ENCODE data around the gene PPP1CC.
"Not testable (repeated sequence)": the region's sequence is repeated elsewhere in the genome, so short reads cannot be mapped to it uniquely, and the experiment has no call there.

The PPP1CC gene

DNA sequence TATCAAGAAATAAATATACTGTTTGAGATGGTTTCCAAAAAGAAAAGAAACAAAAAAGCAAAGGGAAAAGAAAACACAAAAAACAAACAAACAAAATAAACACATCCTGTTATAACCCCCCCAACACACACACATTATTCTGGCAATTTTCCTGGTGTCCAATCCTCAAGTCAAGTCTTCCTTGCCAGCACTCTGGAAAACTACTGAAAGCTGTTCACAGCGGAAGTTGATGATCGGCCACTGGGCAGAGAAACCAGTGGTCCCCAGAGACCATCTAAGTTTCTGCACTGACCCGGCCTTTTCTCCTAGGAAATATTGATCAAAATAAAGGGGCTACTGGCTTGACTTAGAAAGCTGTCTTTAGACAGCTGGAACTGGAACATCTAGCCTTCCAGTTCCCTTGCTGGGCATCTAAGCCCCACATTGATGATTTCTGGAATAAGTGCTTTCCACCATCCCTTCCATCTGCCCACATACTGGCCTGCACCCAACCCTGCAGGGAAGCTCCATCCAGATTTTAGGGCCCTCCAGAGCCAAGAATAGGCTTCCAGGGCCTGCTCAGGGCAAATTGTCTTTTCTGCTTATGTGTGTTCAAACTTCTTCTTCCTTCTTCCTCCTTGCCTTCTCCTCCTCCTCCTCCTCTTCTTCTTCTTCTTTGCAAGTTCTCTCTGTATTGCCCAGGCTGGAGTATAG, 11.6 kb upstream of the PPP1CC start:
- DNase-seq (ENCODE audit: low read depth, low spot score): no peak

DNA sequence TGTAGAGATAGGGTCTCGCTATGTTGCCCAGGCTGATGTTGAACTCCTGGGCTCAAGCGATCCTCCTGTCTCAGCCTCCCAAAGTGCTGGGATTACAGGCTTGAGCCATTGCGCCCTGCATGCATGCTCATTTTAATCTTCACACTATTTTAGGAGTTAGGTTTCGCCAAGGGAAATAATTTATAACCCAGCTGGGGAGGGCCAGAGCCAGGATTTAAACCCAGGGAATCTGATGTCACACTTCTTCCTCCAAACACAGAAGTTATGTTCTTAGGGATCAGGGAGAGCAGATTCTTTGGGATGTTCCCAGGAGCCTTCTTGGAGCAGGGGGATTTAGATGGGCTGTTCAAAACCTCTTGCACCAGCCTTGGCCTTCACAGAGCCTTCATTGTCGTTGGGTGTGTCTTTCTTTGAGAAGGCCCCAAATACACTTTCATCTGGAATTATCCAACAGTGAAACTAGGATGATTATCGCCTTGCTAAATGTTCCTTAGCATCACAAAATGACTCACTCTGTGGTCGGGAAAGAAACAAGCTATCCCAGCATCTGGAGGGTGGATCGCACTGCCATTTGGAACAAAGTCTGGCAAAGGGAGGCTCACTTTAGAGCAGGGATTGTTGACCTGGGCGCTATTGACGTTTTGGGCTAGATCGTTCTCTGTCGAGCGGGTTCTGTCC, 8.2 kb upstream of the PPP1CC start:
- DNase-seq (ENCODE audit: low read depth, low spot score): no peak

DNA sequence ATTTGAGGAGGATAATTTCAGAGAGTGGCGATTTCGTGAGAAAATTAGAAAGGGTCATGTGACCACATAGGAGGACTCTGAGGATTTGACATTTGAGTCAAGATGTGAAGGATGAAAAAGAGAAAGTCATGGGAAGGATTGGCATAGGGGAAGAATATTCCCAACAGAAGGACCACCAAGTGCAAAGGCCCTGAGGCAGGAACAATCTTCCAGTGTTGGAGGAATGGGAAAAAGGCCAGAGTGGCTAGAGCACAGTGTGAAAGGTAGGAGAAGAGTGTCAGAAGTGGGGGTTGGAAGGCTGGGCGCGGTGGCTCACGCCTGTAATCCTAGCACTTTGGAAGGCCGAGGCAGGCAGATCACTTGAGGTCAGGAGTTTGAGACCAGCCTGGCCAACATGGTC, 3.9 kb upstream of the PPP1CC start:
- no peak for DNase-seq (ENCODE audit: low read depth, low spot score)

DNA sequence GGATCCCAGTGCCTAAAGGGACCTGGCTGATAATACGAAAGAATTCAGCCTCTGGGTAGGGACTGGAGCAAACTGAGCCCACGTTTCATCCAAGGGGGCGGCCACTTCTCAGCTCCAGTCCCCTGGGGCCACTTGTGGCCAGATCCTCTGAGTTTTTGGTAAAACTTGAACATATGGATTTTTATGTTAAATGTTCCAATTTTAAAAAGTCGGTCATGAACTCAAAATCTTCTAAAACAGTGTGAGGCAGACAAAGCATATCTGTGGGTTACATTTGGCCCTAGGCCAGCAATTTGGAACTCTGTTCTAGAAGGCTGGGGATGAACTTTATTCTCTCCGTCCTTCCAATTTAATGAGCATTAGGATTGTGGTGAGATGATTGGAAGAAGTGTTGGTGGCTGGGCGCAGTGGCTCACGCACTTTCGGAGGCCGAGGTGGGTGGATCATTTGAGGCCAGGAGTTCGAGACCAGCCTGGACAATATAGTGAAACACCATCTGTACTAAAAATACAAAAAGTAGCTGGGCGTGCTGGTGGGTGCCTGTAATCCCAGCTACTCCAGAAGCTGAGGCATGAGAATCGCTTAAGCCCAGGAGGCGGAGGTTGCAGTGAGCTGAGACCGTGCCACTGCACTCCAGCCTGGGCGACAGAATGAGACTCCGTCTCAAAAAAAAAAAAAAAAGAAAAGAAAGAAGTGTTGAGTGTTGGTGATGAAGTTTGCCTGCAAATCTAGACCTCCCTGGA, 3.0 kb upstream of the PPP1CC start:
- no peak for DNase-seq (ENCODE audit: low read depth, low spot score)

DNA sequence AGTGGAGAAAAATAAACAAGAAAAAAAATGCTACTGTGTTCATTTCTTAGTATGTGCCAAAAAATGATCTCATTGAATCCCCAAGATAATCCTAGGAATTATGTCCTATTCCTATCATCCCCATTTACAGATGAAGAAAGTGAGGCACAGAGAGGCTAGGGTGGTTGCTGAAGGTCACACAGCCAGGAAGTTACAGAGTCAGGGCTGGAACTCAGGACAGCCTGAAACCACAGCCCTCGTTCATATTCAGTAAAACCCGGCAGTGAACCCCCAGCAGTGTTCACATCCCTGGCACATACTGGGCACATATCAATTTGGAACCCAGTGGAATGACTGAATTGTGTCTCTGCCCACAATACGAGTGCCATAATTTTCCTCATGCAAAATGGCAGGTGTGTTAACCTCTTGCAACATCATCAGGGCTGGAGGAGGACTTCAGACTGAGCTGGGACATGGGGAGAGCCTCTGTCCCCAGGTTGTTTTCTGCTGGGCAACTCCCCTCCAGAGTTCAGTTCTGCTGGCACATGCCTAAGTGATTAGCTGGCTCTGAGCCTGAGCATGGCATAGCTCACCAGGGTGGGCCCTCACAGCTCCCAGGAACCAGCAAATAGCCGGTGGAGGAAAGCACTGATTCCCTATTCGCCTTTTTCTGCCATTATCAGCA, 2.0 kb upstream of the PPP1CC start:
- DNase-seq (ENCODE audit: low read depth, low spot score): no peak

DNA sequence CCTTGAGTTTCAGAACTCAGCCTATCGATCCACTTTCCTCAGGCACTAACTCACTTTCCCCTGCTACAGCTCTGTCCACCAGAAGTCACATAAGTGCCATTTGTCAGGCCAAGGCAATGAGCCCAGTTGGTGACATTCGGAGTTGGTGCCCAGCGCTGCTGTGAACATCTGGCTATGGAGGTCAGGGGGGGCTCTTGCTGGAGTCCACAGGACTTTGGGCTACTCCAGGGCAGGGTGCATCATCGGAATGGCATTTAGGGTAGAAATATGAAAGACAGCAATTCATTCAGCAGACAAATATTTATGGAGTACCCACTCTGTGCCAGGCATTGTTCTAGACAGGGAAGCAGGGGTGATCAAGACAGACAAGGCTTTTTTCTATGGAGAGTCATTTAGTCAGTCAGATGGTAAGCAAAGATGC, 1.5 kb upstream of the PPP1CC start:
- DNase-seq (ENCODE audit: low read depth, low spot score): no peak

DNA sequence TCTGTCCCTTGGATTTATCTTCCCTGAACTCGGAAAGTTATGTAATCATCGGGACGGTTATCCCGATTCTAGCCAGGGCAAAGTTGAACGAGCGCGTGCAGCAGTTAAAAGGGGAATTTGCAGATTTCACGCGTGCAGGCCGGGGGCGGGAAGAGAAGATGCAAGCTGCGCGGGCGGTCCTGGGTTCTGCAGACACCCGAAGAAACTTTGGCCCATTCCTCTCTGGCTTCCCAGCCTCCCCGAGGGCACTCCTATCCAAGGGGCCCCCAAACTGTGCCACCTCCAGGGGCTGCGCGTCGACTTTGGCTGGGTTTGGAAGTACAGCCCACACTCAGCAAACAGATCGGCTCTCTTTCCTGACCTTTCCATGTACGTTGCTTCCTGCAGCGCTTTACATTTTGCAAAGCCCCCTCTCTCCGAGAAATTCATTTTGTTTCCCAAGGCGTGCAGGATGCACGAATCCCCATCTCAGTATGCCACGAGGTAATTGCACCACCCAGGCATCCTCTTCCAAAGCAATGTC, 941 bp upstream of the PPP1CC start:
- DNase-seq (ENCODE audit: low read depth, low spot score): no peak

DNA sequence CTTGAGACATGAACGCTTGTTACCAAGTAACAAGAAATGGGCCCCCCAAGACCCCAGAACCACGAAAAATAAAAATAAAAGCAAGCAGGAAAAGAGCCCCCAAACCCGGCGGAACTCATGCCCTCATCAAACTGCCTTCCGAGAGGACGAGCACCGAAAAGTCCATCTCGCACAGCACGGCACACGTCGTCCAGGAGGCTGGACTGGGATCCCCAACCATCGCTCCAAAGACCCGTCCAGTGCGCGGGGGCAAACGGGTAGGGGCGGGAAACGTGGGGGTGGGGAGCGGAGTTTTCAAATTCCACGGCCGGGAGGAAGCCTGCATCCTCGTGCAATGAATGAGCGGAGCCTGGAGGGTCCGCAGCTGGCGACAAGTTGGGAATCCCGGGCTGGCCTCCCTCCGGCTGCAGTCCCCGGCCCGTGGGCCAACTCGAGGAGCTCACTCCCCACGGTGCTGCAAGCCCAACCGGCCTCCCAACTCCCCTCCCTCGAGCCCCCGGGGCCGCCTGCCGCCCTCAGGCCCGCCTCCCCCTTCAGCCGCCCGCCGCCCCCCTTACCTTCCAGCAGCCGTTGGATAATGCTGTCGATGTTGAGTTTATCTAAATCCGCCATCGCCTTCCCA, 484 bp downstream of the PPP1CC start:
- no peak for DNase-seq (ENCODE audit: low read depth, low spot score)

DNA sequence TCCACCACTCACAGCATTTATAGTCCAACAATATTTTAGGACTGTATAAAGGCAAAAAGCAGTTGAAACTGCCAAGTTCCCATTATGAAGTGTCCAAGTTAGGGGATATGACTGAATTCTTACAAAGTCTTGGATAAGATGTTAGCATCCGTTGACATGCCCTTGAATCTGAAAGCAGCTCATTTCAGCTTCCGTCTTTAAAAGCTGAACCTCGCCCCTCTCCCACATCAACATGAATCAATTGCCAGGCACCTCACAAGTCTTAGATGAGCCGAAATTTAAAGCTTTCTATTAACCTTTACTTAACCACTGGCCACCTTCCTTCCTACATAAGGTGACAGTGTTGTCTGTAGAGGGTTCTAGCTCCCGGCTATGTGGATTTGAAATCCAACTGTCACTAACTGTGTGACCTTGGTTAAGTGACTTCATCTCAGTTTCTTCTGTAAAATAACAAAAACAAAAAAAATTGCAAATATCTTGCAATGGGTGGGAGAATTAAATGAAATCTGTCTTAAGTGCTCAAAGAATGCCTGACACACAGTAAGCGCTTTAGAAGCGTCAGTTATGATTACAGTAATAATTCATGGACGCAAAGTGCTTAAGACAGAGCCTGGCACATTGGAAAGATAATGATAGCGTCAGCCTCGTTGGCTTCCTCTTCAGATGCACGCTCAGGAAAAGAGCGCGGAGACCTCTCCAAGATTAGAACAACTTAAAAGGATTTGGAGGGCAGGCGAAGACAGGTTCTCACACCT, 1.2 kb downstream of the PPP1CC start:
- no peak for DNase-seq (ENCODE audit: low read depth, low spot score)

DNA sequence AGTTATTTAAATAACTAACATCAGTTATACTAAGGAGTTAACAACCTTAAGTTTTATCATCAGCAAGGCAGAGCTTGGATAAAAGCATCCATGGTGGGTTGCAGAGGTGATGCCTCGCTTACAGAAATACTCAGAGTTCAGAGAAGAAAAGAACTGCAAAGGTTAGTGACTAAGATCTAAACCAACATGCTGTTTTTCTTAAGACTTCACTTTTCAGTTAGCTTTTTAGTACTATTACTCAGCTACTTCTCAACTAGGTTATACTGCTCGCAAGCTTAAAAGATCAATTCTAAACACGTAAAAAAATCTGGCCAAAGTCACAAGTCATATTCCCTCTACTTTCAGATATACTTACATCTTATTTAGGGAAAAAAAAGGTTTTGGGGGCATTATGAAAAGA, 2.8 kb downstream of the PPP1CC start:
- DNase-seq (ENCODE audit: low read depth, low spot score): no peak

DNA sequence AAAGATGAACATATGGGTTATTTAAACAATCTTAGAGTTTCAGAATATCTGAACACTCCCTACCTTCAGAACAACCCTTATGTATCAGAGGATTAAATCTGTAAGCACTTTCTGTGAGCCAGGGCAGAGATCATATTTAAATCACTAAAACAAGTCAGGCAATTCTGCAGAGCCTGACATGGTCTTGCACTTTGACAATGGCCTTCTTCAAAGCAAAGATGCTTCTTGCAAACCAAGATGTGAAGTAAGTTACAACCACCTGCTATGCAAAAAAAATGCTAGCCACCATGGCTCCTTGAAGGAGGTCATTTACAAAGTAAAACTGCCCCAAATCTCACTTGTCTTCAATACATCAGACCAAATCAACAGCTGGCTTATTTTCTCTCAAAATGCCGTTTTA, 3.2 kb downstream of the PPP1CC start:
- DNase-seq (ENCODE audit: low read depth, low spot score): no peak

DNA sequence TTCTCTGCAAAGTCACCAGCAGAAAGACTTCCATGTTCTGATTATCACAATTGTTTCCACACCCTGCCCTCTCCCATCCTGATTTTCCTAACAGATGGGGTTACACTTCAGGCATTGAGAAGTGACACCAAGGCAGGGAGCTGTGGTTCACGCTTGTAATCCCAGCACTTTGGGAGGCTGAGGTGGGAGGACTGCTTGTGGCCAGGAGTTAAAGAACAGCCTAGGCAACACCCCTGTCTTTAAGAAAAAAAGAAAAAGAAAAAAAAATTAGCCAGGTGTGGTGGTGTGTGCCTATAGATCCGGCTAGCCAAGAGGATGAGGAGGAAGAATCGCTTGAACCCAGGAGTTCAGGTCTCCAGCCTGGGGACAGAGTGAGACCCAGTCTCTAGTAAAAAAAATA, 5.2 kb downstream of the PPP1CC start:
- no peak for DNase-seq (ENCODE audit: low read depth, low spot score)

DNA sequence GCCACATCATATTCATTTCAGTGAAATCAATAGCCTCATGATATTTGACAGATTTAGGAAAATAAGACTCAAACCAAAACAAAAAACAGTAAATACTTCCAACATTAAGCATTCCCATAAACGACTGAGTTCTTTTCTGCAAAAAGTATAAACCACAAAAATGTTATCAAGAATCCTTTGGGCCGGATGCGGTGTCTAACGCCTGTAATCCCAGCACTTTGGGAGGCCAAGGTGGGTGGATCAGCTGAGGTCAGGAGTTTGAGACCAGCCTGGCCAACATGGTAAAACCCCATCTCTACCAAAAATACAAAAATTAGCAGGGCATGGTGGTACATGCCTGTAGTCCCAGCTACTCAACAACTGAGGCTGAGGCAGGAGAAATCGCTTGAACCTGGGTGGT, 5.7 kb downstream of the PPP1CC start:
- DNase-seq (ENCODE audit: low read depth, low spot score): not testable (repeated sequence)

DNA sequence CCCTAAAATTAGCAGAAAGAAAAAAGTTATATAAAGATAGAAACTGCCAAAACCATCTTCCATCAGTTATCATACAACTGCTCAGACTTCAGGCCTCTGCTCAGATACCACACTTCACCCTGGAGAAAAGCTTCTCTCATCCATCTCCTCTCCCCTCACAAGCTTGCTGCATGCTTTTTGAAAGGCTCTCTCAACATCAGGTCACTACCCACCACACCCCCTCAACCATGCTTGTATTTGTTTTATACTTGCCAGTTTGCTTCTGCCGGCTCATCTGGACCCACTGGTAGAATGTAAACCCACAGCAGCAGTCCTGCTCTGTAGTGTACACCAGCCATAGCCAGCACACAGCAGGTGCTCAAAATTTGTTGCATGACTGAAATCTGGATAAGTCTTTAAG, 8.8 kb downstream of the PPP1CC start:
- DNase-seq (ENCODE audit: low read depth, low spot score): no peak

DNA sequence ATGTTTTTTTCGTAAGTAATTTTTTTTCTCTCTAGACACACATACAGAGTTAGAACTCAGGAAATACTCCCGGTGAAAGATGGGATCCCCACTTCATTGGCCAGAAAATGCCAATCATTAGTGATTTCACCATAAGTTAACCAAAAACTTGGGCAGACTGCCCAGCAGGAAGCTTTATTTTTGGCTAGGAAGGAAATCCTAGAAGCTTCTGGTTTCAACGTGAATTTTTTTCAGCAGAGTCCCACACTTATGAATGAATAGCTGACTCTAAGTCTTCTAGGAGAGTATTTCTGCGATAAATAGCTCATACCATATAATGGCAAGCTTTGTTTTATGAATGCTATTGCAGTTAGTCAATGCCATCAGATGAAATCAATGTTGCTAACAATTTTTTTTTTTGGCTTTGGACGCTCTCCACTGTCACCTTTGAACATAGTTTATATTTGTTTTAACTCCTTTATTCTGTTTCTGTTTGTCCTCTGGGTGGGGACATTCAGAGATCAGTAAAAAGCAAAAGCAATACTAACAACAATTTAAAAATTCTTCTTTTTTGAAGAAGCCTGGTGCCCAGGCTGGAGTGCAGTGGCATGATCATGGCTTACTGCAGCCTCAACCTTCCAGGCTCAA, 9.5 kb downstream of the PPP1CC start:
- DNase-seq (ENCODE audit: low read depth, low spot score): no peak

DNA sequence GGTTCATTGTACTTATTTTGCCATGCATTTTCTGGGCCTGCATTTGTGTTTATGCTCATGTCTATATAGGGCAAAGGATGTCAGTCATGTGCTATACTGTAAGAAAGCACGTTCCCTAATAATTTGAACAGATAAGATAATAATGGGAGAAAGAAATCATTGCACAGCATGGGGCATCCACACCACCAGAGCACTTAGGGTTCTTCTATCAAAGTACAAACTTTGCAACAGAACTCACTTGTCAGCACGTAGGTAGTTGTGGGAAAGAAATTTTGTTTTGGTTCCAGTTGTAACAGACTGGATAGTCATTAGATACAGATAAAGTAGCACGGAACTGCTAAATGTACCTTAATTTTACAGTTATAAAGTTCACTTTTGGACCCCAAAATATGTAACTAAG, 10.1 kb downstream of the PPP1CC start:
- no peak for DNase-seq (ENCODE audit: low read depth, low spot score)

DNA sequence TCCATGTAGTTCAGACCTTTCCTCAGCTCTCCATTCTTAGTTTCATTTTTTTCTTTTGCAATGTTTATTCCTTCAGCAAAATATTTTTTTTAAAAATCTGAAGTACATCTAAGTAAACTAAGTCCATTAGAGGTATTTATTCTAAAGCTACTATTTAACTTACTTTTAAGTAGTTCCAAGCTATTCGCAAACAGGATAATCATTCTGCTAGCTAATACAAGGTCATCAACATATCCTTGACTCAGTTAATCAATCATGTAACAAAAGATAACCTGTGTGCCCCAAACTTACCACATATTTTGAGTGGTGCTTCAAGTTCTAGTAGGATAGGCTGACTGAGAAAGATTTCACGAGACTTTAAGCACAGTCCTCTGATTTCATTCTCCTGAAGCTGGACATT, 11.2 kb downstream of the PPP1CC start:
- DNase-seq (ENCODE audit: low read depth, low spot score): no peak

DNA sequence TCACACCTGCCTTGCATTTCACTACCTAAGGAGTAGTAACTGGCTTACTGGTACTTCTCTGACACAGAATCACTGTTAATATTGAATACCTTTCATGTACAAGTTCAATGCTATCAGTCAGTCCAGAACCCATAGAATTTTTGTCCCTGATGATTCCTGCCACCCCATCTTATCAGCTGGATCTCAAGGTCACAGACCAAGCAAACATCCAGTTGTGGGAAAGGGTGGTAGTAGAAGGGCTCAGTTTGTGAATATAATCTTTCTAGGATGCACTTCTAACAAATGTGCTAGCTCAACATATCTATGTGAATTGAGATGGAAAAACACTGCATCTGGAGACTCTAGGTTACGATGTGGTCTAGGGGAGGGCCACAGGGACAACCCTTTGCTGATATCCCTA, 14.1 kb downstream of the PPP1CC start:
- DNase-seq (ENCODE audit: low read depth, low spot score): no peak

DNA sequence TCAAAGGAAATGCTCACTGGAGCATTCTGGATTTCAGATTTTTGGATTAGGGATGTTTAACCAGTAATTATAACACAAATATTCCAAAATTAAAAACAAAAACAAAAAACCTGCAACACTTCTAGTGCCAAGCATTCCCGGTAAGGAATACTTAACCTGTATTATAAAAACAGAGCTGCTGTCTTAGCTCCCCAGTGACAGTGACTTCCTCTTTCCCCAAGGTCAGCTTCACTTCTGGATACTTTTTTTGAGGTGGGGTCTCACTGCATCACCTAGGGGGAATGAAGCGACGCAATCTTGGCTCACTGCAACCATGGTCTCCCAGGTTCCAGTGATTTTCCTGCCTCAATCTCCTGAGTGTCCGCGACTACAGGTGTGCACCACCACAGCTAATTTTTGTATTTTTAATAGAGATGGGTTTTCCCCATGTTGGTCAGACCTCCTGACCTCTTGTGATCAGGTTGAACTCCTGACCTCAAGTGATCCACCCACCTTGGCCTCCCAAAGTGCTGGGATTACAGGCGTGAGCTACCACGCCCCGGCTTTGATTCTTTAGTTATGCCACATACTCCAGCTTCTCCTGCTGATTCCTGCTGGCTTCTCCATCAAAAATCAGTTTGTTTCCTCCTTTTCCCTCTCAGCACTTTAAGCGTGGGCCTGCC, 15.9 kb downstream of the PPP1CC start:
- no peak for DNase-seq (ENCODE audit: low read depth, low spot score)

DNA sequence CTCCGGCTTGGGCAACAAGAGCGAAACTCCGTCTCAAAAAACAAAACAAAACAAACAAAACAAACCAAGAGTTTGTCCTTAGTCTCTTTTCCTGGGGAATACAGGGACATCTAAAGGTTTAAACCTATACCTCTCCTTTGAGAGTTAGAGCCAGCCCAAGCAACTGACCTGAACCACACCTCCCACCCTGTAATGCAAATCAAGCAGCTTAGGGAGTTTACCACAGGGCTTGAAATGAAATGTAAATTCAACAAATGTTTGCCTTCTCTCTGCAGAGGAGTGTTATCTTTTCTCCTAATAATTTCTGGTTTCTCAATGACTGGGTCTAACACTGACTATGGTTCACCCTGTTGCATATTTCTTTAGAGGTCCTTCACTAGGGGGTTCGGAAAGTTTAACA, 16.7 kb downstream of the PPP1CC start:
- no peak for DNase-seq (ENCODE audit: low read depth, low spot score)
